Measurements from ENCODE around the gene TTC3. TPM values are rescaled to one million over a fixed set of nuclear protein-coding genes. Genes with fewer than 3 reads are reported as not detected.

TTC3 gene
- total RNA-seq, 2 experiments from 2014 or later: 53.7 to 53.8 TPM

DNA sequence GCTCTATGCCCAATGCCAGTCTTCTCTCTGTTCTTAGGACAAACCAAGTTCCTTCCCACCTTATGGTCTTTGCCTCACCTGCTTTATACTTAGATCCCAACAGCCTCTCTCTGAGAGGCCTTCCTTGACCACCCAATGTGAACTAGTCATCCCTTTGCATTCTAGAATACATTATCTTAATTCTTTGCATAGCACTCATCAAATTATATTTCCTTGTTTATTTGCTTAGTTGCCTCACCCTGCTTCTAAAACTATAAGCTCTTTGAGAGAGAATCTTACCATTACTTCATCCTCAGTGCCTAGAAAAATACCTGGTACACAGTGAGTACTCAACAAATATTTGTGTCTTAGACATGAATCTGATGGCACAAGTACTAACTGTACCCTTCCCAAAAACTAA, 8.2 kb upstream of the TTC3 start:
- no peak overlapping the region for H3K4me3 Mint-ChIP-seq
- CTCF ChIA-PET: no interaction called here
- H3K27me3 Mint-ChIP-seq (ENCODE audit: low read depth): no peaks in the 10 kb centered on the region
- intact Hi-C loops (cut with micrococcal nuclease): no loop called here
- H3K9me3 Mint-ChIP-seq: no peaks in the 10 kb centered on the region
- H3K27ac Mint-ChIP-seq: no peak overlapping the region
- peaks cover 1% of the 10 kb centered on the region for H3K4me1 Mint-ChIP-seq (ENCODE audit: low read depth)
- H3K36me3 Mint-ChIP-seq (ENCODE audit: low read depth): peaks cover 18% of the 10 kb centered on the region
- DNase-seq: no peak

DNA sequence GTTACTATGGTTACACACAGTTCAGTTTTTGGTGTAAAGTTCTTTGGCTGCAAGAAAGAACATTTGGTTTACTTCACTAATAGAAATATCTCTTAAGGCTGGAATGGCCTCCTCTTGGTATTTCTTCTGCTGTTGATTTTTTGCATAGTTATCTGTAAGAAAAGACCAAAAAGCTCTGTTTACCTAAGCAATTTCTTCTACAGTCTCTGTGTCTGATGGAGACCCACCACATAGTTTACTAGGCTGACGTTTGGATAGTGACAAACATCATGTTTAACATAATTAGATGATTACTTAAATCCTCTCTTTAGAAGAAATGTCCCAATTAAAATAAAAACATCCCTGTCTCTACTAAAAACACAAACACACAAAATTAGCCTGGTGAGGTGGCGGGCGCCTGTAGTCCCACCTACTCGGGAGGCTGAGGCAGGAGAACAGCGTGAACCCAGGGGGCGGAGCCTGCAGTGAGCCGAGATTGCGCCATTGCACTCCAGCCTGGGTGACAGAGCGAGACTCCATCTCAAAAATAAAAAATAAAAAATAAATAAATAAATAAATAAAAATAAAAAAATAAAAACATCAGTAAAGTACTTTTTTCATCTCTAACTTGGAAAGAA, 7.4 kb upstream of the TTC3 start:
- H3K9me3 Mint-ChIP-seq: no peaks in the 10 kb centered on the region
- H3K27ac Mint-ChIP-seq: no peak overlapping the region
- H3K36me3 Mint-ChIP-seq (ENCODE audit: low read depth): peaks cover 20% of the 10 kb centered on the region
- peaks cover 7% of the 10 kb centered on the region for H3K4me1 Mint-ChIP-seq (ENCODE audit: low read depth)
- intact Hi-C loops (cut with micrococcal nuclease): no loop called here
- CTCF ChIA-PET: interaction anchor here (0.7 kb wide), 1 partner anchor 84 kb away, joined by 3 read pairs; no protein-coding TSS in a partner anchor
- no peak overlapping the region for H3K4me3 Mint-ChIP-seq
- no peaks in the 10 kb centered on the region for H3K27me3 Mint-ChIP-seq (ENCODE audit: low read depth)
- no peak for DNase-seq

DNA sequence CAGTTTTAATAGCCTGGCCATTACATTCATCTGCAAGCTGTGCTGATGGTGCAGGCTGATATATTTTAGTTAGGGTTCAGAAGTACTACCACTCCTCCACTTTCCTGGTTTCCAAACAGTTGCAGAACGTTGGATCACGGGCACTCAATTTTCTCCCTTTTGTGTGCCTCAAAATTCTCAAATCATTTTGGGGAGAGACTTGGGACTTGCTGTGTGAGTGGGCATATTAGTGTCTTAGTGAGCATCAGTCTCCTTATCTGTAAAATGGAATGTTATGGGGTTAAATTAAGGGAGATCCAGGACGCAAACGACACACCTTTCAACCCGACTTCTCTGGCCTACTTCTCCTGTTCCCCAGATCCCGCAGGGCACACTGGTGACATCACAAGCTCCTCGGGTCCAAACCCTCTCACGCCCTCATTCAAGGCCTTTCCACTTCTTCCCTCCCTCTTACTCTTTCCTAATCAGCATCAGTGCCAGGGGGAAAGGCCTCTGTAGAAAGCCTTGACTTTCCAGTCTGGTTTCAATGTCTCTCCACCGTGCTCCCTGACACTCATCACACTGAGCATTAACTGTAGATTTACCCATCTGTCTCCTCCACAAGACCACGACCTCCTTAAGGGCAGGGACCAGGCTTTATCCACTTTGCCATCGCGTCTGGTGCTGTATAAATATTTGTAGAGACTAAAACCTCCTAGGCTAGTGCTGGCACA, 1.3 kb upstream of the TTC3 start:
- Mint-ChIP-seq H3K4me3 (peak overlapping the region; percentile 72), H3K4me1 (ENCODE audit: low read depth) (peaks cover 33% of the 10 kb centered on the region), H3K36me3 (ENCODE audit: low read depth) (peaks cover 14% of the 10 kb centered on the region), H3K9me3 (no peaks in the 10 kb centered on the region), H3K27ac (peak overlapping the region; percentile 86), H3K27me3 (ENCODE audit: low read depth) (no peaks in the 10 kb centered on the region)
- intact Hi-C loops (cut with micrococcal nuclease): loop anchor here (2.0 kb wide), 8 partner anchors 15 to 295 kb away; partner anchors contain the start of genes DYRK1A, HLCS and VPS26C
- CTCF ChIA-PET: interaction anchor here (0.6 kb wide), 1 partner anchor 11 kb away, joined by 3 read pairs; no protein-coding TSS in a partner anchor
- DNase-seq: peak; percentile 8

DNA sequence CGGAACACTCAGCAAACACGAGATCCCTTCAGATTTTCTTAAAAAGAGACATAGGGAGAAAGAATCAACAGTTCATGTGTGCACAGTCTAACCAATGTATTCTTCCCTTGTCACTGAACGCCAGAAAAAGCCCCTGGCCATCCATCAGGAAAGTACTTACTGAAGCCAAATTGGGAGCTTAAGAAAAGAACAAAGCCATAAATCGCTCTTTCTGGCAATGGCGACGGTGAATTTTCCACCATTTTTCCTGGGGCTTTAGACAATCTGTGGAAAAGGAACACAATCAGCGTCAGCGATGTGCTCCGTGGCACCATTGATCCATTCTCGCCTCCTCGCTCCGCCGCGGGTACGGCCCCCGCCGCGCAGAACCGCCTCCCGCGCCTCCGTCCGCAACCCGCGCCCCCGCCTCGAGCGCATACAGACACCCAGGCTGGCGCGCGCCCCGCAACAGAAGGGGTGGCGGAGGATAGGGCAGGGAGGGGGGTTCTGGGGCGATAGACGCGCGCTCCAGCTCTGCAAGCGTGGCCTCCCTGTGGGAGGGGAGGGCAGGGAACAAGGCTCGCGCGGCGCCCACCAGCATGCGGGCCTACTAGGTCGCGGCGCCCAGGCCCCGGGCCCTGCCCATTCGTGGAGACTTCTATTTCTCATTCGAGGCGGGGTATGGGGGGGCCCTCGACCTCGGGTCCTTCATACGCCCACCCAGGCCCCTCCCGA, 623 bp upstream of the TTC3 start:
- Mint-ChIP-seq H3K4me3 (peak overlapping the region; percentile 72), H3K27ac (peak overlapping the region; percentile 86), H3K36me3 (ENCODE audit: low read depth) (peaks cover 14% of the 10 kb centered on the region), H3K9me3 (no peaks in the 10 kb centered on the region), H3K27me3 (ENCODE audit: low read depth) (no peaks in the 10 kb centered on the region), H3K4me1 (ENCODE audit: low read depth) (peaks cover 37% of the 10 kb centered on the region)
- intact Hi-C loops (cut with micrococcal nuclease): loop anchor here (2.0 kb wide), 8 partner anchors 14 to 294 kb away; partner anchors contain the start of genes DYRK1A, HLCS and VPS26C
- DNase-seq: peak; percentile 78
- CTCF ChIA-PET: no interaction called here

DNA sequence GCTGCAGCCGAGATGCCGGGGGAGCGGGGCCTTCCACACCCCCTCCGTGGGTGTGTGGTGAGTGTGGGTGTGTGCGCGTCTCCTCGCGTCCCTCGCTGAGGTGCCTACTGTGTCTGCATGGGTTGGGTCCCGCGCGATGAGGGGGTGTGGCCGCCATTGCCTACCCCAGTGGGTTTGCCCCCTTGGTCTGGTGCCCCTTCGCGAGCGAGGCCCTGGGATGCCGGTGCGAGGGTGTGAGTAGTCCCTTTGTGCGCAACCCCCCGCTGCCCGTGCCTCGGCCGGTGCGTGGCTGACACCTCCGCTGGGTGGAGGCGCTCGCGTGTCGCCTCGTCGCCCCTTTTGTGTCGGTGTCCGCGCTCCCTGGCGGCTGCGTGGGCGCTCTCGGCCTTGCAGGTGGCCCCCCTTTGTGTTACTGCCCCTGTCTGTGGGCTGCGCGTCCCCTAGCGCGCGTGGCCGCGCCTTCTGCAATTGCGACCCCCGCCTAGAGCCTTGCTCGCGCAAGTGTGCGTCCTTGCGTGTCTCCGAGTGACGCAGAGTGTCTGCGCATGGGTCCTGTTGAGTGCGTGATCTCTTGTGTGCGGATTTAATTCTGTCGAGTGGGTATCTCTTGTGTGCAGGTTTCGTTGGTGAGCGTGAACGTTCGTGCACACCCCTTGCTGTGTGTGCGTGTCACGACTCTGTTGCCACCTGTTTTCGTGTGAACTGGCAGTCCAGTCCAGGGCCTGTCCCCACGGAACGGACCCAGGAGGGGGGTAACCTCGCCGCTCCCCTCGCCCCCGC, 553 bp downstream of the TTC3 start:
- peaks cover 44% of the 10 kb centered on the region for H3K4me1 Mint-ChIP-seq (ENCODE audit: low read depth)
- intact Hi-C loops (cut with micrococcal nuclease): loop anchor here (1.0 to 2.0 kb wide), 11 partner anchors 13 to 491 kb away; partner anchors contain the start of genes DYRK1A, HLCS and VPS26C
- CTCF ChIA-PET: no interaction called here
- H3K4me3 Mint-ChIP-seq: peak overlapping the region; percentile 88
- no peaks in the 10 kb centered on the region for H3K9me3 Mint-ChIP-seq
- peaks cover 10% of the 10 kb centered on the region for H3K36me3 Mint-ChIP-seq (ENCODE audit: low read depth)
- peak; percentile 53 for DNase-seq
- peak overlapping the region; percentile 74 for H3K27ac Mint-ChIP-seq
- no peaks in the 10 kb centered on the region for H3K27me3 Mint-ChIP-seq (ENCODE audit: low read depth)

DNA sequence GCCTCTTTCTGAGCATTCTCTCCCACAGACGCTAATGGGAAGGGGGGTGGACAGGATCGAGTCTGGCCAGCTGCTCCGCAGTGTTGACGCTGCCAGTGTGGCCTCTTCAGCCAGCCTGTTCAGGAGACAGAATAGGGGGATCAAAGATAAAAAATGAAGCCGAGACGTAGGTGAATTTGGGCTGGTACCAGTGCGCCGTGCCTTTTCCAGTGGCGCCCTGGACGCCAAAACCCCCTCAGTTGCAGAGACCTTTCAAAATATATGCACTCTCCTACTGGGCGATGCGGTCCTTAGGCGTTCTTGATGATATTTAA, 1.1 kb downstream of the TTC3 start:
- no peaks in the 10 kb centered on the region for H3K9me3 Mint-ChIP-seq
- H3K4me3 Mint-ChIP-seq: peak overlapping the region; percentile 88
- intact Hi-C loops (cut with micrococcal nuclease): no loop called here
- H3K27ac Mint-ChIP-seq: peak overlapping the region; percentile 74
- H3K4me1 Mint-ChIP-seq (ENCODE audit: low read depth): peaks cover 48% of the 10 kb centered on the region
- CTCF ChIA-PET: no interaction called here
- no peaks in the 10 kb centered on the region for H3K27me3 Mint-ChIP-seq (ENCODE audit: low read depth)
- DNase-seq: no peak
- peaks cover 4% of the 10 kb centered on the region for H3K36me3 Mint-ChIP-seq (ENCODE audit: low read depth)

DNA sequence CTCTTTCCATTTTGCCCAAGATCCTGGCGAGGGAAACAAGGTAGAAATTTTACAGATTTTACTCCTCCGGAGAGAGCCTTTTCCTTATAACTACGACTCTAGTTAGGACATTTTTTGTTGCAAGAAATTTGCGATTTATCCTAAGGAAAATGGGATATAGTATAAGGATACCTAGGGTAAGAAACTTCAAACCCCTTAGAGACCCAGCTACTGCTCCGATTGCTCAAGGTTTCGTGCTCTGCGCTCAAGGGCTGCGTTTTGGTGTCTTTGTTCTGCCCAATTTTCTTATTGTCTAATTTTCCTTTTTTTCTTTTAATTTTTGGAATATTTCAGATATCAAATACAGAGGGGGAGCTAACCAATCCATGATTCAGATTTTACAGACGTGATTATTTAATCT, 1.5 kb downstream of the TTC3 start:
- intact Hi-C loops (cut with micrococcal nuclease): no loop called here
- no peak for DNase-seq
- H3K9me3 Mint-ChIP-seq: no peaks in the 10 kb centered on the region
- peaks cover 50% of the 10 kb centered on the region for H3K4me1 Mint-ChIP-seq (ENCODE audit: low read depth)
- no peaks in the 10 kb centered on the region for H3K27me3 Mint-ChIP-seq (ENCODE audit: low read depth)
- peak overlapping the region; percentile 88 for H3K4me3 Mint-ChIP-seq
- H3K36me3 Mint-ChIP-seq (ENCODE audit: low read depth): peaks cover 4% of the 10 kb centered on the region
- CTCF ChIA-PET: no interaction called here
- no peak overlapping the region for H3K27ac Mint-ChIP-seq

DNA sequence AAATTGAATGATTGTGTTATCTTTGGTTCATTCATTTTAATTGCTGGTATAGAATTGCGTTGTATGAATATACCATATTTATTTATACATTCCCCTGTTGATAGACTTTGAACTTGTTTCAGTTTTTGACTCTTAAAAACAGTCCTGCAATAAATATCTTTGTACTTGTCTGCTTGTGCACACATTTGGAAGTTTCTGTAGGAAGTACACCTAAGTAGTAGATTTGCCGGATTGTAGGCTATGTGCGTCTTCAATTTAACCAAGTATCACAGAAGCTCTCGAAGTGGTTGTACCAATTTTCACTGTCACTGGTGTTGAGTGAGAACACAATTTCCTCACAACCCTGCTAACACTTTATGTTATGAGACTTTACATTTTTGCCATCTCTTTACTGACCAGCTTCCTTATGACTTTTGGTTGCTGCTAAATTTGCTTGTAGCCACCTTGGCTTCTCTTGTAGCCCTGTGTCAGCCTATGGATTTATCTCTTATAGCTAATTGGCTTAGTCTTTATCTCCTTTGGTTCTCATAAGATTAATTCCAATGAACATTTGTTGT, 2.2 kb downstream of the TTC3 start:
- Mint-ChIP-seq H3K27me3 (ENCODE audit: low read depth) (no peaks in the 10 kb centered on the region), H3K4me1 (ENCODE audit: low read depth) (peaks cover 49% of the 10 kb centered on the region), H3K27ac (no peak overlapping the region), H3K4me3 (no peak overlapping the region), H3K9me3 (no peaks in the 10 kb centered on the region), H3K36me3 (ENCODE audit: low read depth) (peaks cover 2% of the 10 kb centered on the region)
- intact Hi-C loops (cut with micrococcal nuclease): no loop called here
- CTCF ChIA-PET: no interaction called here
- DNase-seq: no peak

DNA sequence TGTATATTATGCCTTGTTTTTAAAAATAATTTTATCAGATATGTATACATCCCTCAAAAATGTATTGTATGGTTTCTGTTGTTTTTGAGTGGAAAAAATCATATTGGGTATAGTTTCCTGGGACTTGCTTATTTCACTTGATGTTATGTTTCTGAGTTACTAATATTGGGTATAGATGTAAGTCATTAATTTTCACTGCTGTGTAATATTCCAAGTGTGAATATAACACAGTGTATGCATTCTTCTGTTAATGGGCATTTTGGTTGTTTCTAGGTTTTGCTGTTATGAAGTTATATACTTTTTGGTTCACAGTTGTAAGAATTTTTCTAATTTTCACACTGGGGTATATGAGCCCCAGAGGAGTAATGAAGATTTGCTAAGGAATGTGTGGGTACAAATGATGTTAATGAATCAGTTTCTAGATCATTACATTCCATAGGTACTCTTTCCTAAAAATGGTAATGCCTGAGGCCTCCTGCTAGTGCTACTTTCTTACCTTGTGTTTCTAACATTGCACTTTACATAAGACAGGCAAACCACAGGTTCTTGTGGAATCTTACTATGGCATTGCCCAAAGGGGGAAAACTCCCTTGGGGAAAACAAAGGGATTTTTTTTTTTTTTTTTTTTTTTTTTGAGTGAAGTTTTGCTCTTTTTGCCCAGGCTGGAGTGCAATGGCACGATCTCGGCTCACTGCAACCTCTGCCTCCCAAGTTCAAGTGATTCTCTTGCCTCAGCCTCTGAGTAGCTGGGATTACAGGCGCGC, 3.2 kb downstream of the TTC3 start:
- H3K27ac Mint-ChIP-seq: no peak overlapping the region
- no peaks in the 10 kb centered on the region for H3K27me3 Mint-ChIP-seq (ENCODE audit: low read depth)
- CTCF ChIA-PET: no interaction called here
- no peaks in the 10 kb centered on the region for H3K9me3 Mint-ChIP-seq
- H3K4me1 Mint-ChIP-seq (ENCODE audit: low read depth): peaks cover 46% of the 10 kb centered on the region
- no peaks in the 10 kb centered on the region for H3K36me3 Mint-ChIP-seq (ENCODE audit: low read depth)
- H3K4me3 Mint-ChIP-seq: no peak overlapping the region
- intact Hi-C loops (cut with micrococcal nuclease): no loop called here
- DNase-seq: no peak

DNA sequence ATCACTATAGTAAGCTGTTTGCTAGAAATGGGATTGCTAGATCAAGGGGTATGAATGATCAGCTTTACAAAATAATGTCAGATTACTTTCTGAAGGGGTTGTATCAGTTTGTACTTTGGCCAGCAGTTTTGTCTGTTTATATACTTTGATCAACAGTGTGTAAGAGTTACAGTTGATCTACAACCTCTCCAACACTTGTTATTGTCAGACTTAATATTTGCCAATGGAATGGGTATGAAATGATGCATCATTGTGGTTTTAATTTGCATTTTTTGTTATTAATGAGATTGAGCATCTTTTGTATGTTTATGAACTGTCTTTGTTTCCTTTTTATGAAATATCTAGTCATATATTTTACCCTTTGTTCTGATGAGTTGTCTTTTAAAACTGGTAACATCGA, 4.3 kb downstream of the TTC3 start:
- DNase-seq: no peak
- Mint-ChIP-seq H3K36me3 (ENCODE audit: low read depth) (peaks cover 4% of the 10 kb centered on the region), H3K27me3 (ENCODE audit: low read depth) (no peaks in the 10 kb centered on the region), H3K9me3 (no peaks in the 10 kb centered on the region), H3K4me3 (no peak overlapping the region), H3K4me1 (ENCODE audit: low read depth) (peaks cover 42% of the 10 kb centered on the region), H3K27ac (no peak overlapping the region)
- intact Hi-C loops (cut with micrococcal nuclease): no loop called here
- CTCF ChIA-PET: no interaction called here

DNA sequence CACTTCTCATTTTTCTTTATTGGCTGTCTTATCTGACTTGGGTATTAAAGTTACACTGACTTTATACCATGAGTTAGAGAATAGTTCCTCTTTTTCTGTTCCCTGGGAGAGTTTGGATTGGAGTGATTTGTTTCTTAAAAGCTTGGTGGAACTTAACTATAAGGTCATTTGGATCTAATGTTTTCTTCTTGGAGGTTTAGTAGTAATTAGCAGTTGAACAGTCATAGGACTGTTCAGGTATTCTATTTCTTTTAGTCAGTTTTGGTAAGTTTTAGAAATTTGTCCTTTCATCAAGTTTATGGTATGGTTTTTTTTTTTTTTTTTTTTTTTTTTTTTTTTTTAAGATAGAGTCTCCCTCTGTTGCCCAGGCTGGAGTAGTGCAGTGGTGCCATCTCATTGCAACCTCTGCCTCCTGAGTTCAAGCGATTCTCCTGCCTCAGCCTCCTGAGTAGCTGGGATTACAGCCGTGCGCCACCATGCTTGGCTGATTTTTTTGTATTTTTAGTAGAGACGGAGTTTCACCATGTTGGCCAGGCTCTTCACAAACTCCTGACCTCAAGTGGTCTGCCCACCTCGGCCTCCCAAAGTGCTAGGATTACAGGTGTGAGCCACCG, 6.3 kb downstream of the TTC3 start:
- DNase-seq: no peak
- CTCF ChIA-PET: interaction anchor here (0.7 kb wide), 1 partner anchor 110 kb away, joined by 4 read pairs; no protein-coding TSS in a partner anchor
- intact Hi-C loops (cut with micrococcal nuclease): no loop called here
- Mint-ChIP-seq H3K36me3 (ENCODE audit: low read depth) (peaks cover 7% of the 10 kb centered on the region), H3K9me3 (no peaks in the 10 kb centered on the region), H3K4me1 (ENCODE audit: low read depth) (peaks cover 52% of the 10 kb centered on the region), H3K27ac (no peak overlapping the region), H3K4me3 (no peak overlapping the region), H3K27me3 (ENCODE audit: low read depth) (no peaks in the 10 kb centered on the region)
